Breast epithelium (tissue), 3 donors: Measurements from ENCODE around the gene SLC6A1.

Experiments used
- POLR2AphosphoS5 ChIP-seq, 3 donors: sonication (generic); formaldehyde crosslinking; IDR thresholded peaks; one replicate each; pipeline ENCODE4 v1.6.1; 2017; ENCODE audit warnings: antibody characterized with exemption in 3 of 3
- TF ChIP-seq, protein P1 (sequence below), 3 donors: fragments of 450-650 bp; IDR thresholded peaks; one replicate each; pipeline ENCODE4 v1.5.1; 2016 to 2017; ENCODE audit warnings: antibody characterized with exemption in 3 of 3, mild to moderate bottlenecking in 3 of 3, moderate library complexity in 3 of 3

DNA sequence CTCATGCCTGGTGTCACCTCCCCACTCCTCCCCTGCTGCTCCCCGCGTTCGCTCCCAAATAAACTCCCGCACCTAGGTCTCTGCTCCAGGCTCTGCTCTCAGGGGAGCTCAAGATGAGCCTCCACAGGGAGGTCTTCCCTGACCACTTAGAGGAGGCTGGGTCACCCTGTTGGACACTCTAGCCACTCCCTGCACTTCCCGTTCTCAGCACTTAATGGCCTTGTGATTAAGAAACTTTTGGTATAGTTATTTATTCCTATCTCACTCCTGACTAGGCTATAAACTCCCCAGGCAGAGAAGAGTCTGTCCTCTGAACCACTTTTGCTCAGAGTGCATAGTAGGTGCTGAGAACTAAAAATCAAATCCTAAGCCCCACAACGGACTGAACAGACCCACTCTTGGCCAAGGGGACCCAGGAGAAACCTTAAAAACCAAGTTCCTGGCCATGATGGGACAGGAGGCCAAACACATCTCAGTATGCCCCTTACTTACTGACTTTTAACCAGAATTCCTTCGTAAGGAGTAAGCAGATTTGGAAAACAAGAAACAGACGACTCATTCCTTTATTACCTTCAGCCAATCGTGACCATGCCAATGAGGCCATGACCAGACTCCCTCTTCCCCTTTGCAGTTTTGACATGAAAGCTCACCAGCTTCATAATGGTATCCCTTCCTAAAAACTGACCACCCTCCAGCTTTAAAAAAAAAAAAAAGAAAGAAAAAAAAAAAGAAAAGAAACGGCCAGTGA, 92.7 kb downstream of the SLC6A1 start:
- TF ChIP-seq, protein P1, sequence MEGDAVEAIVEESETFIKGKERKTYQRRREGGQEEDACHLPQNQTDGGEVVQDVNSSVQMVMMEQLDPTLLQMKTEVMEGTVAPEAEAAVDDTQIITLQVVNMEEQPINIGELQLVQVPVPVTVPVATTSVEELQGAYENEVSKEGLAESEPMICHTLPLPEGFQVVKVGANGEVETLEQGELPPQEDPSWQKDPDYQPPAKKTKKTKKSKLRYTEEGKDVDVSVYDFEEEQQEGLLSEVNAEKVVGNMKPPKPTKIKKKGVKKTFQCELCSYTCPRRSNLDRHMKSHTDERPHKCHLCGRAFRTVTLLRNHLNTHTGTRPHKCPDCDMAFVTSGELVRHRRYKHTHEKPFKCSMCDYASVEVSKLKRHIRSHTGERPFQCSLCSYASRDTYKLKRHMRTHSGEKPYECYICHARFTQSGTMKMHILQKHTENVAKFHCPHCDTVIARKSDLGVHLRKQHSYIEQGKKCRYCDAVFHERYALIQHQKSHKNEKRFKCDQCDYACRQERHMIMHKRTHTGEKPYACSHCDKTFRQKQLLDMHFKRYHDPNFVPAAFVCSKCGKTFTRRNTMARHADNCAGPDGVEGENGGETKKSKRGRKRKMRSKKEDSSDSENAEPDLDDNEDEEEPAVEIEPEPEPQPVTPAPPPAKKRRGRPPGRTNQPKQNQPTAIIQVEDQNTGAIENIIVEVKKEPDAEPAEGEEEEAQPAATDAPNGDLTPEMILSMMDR (IDR thresholded peaks at IDR 0.05): no peak
- TF ChIP-seq POLR2AphosphoS5 (IDR thresholded peaks at IDR 0.05): no peak
